A673 (cell line): ENCODE measurements around the gene HNMT.

Experiments used
- EZH2 ChIP-seq: fragments of 200-600 bp; sonication (generic); IDR thresholded peaks from 2 replicates; pipeline ENCODE4 v1.6.1; 2017; ENCODE audit warnings: borderline replicate concordance, low read depth, mild to moderate bottlenecking, mixed read lengths, antibody characterized with exemption, low read length; ENCODE audit not compliant: poor library complexity, severe bottlenecking
- TF ChIP-seq, protein P1 (sequence below): fragments of 300-800, 200-600 bp; sonication (generic); conservative IDR thresholded peaks from 2 replicates; pipeline ENCODE4 v1.5.1; 2017; ENCODE audit warnings: low read depth, mild to moderate bottlenecking, antibody characterized with exemption, low read length, moderate library complexity, mixed read lengths

DNA sequence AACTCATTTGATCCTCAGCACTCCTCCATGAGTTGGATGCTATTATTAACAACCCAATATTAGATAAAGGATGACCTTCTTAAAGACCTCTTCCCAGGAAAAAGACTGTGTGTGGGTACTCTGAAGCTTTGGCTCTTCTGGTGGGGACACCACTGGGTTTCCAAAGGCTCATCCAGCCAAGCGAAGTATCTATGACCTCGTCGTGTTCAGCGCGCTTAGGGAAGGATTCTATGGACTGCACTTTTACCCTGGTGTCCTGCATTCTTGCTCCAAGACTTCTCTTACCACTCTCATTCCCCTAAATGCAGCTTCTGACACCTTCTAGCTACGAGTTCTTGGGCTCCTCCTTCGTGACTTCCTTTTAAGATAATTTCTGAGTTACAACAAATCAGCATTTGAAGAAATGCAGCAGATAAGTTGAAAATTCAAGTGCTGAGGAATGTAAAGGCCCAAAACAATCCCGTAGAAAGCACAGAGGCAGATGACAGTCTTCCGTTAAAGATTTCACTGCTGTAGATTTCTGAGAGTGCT lies 673 bp upstream of the HNMT start:
- TF ChIP-seq, protein P1, sequence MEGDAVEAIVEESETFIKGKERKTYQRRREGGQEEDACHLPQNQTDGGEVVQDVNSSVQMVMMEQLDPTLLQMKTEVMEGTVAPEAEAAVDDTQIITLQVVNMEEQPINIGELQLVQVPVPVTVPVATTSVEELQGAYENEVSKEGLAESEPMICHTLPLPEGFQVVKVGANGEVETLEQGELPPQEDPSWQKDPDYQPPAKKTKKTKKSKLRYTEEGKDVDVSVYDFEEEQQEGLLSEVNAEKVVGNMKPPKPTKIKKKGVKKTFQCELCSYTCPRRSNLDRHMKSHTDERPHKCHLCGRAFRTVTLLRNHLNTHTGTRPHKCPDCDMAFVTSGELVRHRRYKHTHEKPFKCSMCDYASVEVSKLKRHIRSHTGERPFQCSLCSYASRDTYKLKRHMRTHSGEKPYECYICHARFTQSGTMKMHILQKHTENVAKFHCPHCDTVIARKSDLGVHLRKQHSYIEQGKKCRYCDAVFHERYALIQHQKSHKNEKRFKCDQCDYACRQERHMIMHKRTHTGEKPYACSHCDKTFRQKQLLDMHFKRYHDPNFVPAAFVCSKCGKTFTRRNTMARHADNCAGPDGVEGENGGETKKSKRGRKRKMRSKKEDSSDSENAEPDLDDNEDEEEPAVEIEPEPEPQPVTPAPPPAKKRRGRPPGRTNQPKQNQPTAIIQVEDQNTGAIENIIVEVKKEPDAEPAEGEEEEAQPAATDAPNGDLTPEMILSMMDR: no peak
- no peak for TF ChIP-seq EZH2
